Ureter (tissue), 1 donor: Measurements from ENCODE around the gene SPATS1. TPM values are rescaled to one million over a fixed set of nuclear protein-coding genes. Genes with fewer than 3 reads are reported as not detected.
A peak's percentile ranks its signal among the peaks of the same experiment; 100 is the strongest.

ENCODE experiments used
- DNase-seq: peaks from one replicate; pipeline ENCODE4 v3.0.0-alpha.2; 2020; ENCODE audit warnings: low spot score
- total RNA-seq: library from RNA; stranded (reverse); gene quantifications from one replicate; pipeline ENCODE4 v1.2.4, GENCODE V29; 2023
- donor health status: DM: yes; HTN: yes; CAD: no.

The SPATS1 gene
- total RNA-seq, 1 donor from 2014 or later: not detected

GRCh38 chr6:44387346-44388134, 45.1 kb downstream of the SPATS1 start, which contains the start of gene CDC5L:
Gene CDC5L (plus strand): TSS chr6:44387706. CDS start chr6:44387824, 118 bp downstream.
- peak; percentile 97 for DNase-seq

DNA sequence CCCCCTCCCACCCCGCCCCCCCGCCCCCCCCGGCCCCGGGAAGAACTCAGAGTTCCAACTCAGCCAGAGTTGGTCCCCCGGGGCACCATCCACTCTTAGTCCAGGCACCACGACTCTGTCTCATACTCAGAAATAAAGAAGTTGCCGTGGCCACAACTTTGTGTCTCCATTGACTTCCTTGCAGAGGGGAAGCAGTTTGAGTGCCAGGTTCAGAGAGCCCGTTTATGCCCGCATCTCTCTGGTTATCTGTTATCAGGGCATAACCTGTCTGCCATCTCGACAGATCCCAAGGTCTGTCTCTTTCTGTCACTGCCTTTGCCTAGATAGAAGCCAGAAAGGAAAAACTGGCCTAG, 45.7 kb downstream of the SPATS1 start:
- no peak for DNase-seq

DNA sequence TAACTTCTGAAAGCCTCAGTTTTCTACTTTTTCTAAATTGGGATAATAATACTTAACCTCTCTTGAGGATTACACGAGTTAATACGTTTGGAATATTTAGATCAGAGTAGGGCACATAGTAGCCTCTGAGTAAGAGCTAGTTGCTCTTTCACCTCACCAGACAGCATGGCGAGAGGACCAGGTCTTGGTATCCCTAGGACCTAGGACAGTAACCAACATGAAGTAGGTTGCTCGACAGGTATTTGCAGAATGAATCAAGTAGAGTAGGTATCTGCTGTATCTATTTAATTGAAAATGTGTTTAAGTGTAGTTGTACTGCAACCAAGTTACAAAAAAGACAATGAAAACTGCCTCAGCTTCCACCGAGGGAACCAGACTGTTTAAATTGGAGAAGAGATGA, 46.4 kb downstream of the SPATS1 start:
- no peak for DNase-seq

- DNase-seq: no peak
Measured at GRCh38 chr6:44390158-44390683, 47.8 kb downstream of the SPATS1 start.

Other genes with a start within 250 kb of the SPATS1 start
- gene MRPL14, start 215.2 kb upstream of the SPATS1 start, total RNA-seq: 30.4 TPM
- 32.7 TPM for gene TMEM63B, start 215.1 kb upstream of the SPATS1 start, total RNA-seq
- 2.1 TPM for gene CAPN11, start 183.8 kb upstream of the SPATS1 start, total RNA-seq
- not detected for gene MYMX, start 125.7 kb upstream of the SPATS1 start, total RNA-seq
- gene SLC29A1, start 119.1 kb upstream of the SPATS1 start, total RNA-seq: 58.1 TPM
- 936 TPM for gene HSP90AB1, start 95.5 kb upstream of the SPATS1 start, total RNA-seq
- gene SLC35B2, start 85.1 kb upstream of the SPATS1 start, total RNA-seq: 33.6 TPM
- 8.0 TPM for gene NFKBIE, start 77.1 kb upstream of the SPATS1 start, total RNA-seq
- gene TMEM151B, start 72.2 kb upstream of the SPATS1 start, total RNA-seq: not detected
- gene AARS2, start 29.3 kb upstream of the SPATS1 start, total RNA-seq: 17.4 TPM
- gene CDC5L, start 45.1 kb downstream of the SPATS1 start, total RNA-seq: 22.1 TPM